Right cardiac atrium (tissue), 5 donors: ENCODE measurements around the gene PFKFB4. TPM values are rescaled to one million over a fixed set of nuclear protein-coding genes. Genes with fewer than 3 reads are reported as not detected.
"Not testable (repeated sequence)": the region's sequence is repeated elsewhere in the genome, so short reads cannot be mapped to it uniquely, and the experiment has no call there.

Experiments used
- ATAC-seq, 2 donors: fragments of 200-7000 bp; cut with Tn5 transposase; one replicate each; pipeline versions ENCODE4 v1.8.0 to v1.9.1; 2020; ENCODE audit warnings: moderate library complexity in 2 of 2, mild to moderate bottlenecking in 1 of 2
- DNase-seq, 3 donors: peaks; one replicate each; pipeline ENCODE4 v3.0.0-alpha.2; 2020
- H3K27ac ChIP-seq: one replicate; pipeline ENCODE4 v1.5.1; 2013; ENCODE audit warnings: mild to moderate bottlenecking, low read length, control low read depth, moderate library complexity
- H3K27me3 ChIP-seq: one replicate; pipeline ENCODE4 v1.6.1; 2013; ENCODE audit not compliant: control insufficient read depth, insufficient read depth
- H3K4me1 ChIP-seq: one replicate; pipeline ENCODE4 v1.6.1; 2013; ENCODE audit warnings: low read length; ENCODE audit not compliant: control insufficient read depth, insufficient read depth
- H3K4me3 ChIP-seq: one replicate; pipeline ENCODE4 v1.5.1; 2013; ENCODE audit warnings: low read length, control low read depth
- H3K9me3 ChIP-seq: one replicate; pipeline ENCODE4 v1.6.1; 2013; ENCODE audit warnings: low read length; ENCODE audit not compliant: control insufficient read depth
- WGBS: extraction: QIAGEN DNeasy Blood & Tissue Kit; methylation state at CpG from one replicate; pipeline ENCODE4 v1.1.7; 2013; 5-methylcytosine and 5-hydroxymethylcytosine counted together
- intact Hi-C, 4 donors: fragments of 100-400 bp; cut with DNase I; formaldehyde crosslinking; loops; one replicate each; pipeline versions ENCODE4 v1.11.0 to v1.14.0; 2022 to 2023
- polyA plus RNA-seq: library from polyadenylated mRNA; stranded (reverse); fragments of 200-250 nt; gene quantifications from one replicate; pipeline ENCODE4 v1.2.3, GENCODE V29; 2013
- total RNA-seq, 4 donors: library from RNA; stranded (reverse); fragmentation: NEBNext Ultra II Directional; extraction: Animal tissue kit (Norgen Biotek cat#: 25700); gene quantifications; one replicate each; pipeline ENCODE4 v1.2.1, GENCODE V29; 2021
- donor health status: healthy with polysubstance abuse.
- donor health status: DM: no; HTN: yes; CAD: no.
- donor health status: DM: no; HTN: no; CAD: no.
- donor health status: DM: no; HTN: yes; CAD: no; lungs with severe emphysema.
- donor health status: DM: yes; HTN: yes; CAD: no.

Gene PFKFB4
- total and polyA plus RNA-seq, 5 donors = 0.75 to 2.7 (median 2.0) TPM

- no peaks in the 10 kb centered on the region for H3K27me3 ChIP-seq
- ATAC-seq = no peak
- DNase-seq = peak in 1 of 3 donors; percentile 14
- H3K27ac ChIP-seq = no peak overlapping the region
- intact Hi-C loops = loop anchor here in 3 of 4 donors (10.0 kb wide), 1 partner anchor 269 kb away; no protein-coding TSS in a partner anchor
- H3K9me3 ChIP-seq = no peaks in the 10 kb centered on the region
- H3K4me1 ChIP-seq = peaks cover 4% of the 10 kb centered on the region
- H3K4me3 ChIP-seq = no peak overlapping the region
- 90% methylated on average over 5 of the region's 5 CpGs for WGBS
These were observed 12.5 kb downstream of the PFKFB4 start for GRCh38 chr3:48544141-48544540.

DNA sequence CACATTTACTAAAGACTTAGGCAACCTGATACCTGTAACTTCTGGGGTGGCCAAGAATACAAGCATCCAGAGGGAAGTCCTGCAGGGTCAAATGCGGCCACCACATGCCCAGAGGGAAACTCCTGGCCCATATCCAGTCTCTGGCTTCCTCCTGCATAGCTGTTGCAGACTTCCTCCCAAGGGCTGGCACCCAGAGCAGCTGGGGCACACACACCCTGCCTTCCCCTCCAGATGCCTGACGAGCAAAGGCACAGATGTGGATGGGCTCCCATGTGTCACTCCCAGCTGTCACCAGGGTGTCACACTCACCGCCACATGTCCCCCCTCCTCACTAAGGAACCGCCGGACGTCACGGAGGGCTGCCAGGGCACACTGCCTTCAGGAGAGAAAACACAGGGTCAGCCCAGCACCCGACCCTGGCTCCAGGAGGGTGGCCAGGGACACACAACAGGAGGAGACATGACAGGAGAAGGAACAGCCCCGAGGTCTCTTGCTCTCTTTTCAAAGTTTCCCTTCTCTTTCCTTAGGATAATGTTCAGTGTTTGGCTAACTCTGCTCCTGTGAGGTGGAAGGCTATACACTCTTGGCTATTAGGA, 13.2 kb downstream of the PFKFB4 start:
- Histone ChIP-seq H3K27ac (no peak overlapping the region), H3K4me3 (no peak overlapping the region), H3K27me3 (no peaks in the 10 kb centered on the region), H3K9me3 (no peaks in the 10 kb centered on the region), H3K4me1 (peaks cover 4% of the 10 kb centered on the region)
- intact Hi-C loops = loop anchor here in 3 of 4 donors (10.0 kb wide), 1 partner anchor 269 kb away; no protein-coding TSS in a partner anchor
- WGBS = 40% methylated on average over 9 of the region's 9 CpGs
- ATAC-seq (peak; percentile 53 to 72), DNase-seq (peak in 2 of 3 donors; percentile 67 to 71)

- intact Hi-C loops = no loop called here
- ATAC-seq = no peak
- H3K27ac ChIP-seq = no peak overlapping the region
- WGBS = 90% methylated on average over 12 of the region's 12 CpGs
- H3K9me3 ChIP-seq = no peaks in the 10 kb centered on the region
- no peaks in the 10 kb centered on the region for H3K27me3 ChIP-seq
- peak in 1 of 3 donors; percentile 40 for DNase-seq
- H3K4me3 ChIP-seq = no peak overlapping the region
- peaks cover 4% of the 10 kb centered on the region for H3K4me1 ChIP-seq
These were observed 18.2 kb downstream of the PFKFB4 start for GRCh38 chr3:48538451-48538850.

DNA sequence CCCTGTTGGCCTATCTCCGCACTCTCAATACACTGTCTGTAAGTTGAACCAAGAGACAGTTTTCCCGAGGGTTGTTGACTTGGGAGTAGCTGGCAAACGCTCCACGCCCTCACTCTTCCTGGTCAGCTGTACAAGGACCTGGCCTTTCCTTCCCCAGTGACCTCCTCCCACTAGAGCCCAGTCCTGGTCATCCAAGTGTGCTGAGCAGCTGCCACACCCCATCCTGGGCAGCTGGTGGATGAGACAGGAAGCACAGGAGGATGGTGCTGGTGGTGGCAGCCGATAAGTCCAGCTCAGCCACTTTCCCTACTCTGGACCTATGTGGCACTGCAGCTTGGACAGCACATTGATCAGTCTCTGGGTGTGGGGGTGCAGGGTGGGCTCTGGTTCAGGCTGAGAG, 19.8 kb downstream of the PFKFB4 start:
- WGBS = 76% methylated on average over 5 of the region's 5 CpGs
- DNase-seq (peak in 1 of 3 donors; percentile 12), ATAC-seq (peak; percentile 40 to 52)
- Histone ChIP-seq H3K27me3 (no peaks in the 10 kb centered on the region), H3K4me3 (no peak overlapping the region), H3K4me1 (no peaks in the 10 kb centered on the region), H3K9me3 (no peaks in the 10 kb centered on the region), H3K27ac (no peak overlapping the region)
- intact Hi-C loops = no loop called here

DNA sequence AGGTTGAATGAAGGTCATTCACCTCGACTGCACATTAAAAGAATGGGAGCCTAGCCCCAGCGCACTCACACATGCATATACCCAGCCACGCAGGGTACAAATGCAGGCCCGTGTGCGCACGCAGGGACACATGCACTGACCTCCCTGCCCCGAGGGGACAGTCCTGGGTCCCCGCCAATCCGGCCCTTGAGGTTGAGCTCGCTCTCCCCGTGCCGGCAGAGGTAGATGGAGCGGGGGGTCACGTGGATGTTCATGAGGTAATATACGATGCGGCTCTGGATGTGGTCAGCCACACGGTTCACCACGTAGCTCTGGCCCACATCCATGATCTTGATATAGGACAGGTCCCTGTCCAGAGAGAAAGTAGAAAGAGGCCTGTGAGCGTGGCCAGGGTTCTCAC, 20.5 kb downstream of the PFKFB4 start:
- no peaks in the 10 kb centered on the region for H3K9me3 ChIP-seq
- no peak overlapping the region for H3K4me3 ChIP-seq
- DNase-seq (peak in 1 of 3 donors; percentile 53), ATAC-seq (no peak)
- WGBS = 93% methylated on average over 19 of the region's 19 CpGs
- H3K27me3 ChIP-seq = no peaks in the 10 kb centered on the region
- H3K4me1 ChIP-seq = no peaks in the 10 kb centered on the region
- intact Hi-C loops = no loop called here
- H3K27ac ChIP-seq = no peak overlapping the region

GRCh38 chr3:48535578-48535977, 21.0 kb downstream of the PFKFB4 start:
- peak in 1 of 2 donors; percentile 27 for ATAC-seq
- Histone ChIP-seq H3K4me3 (no peak overlapping the region), H3K27ac (no peak overlapping the region), H3K9me3 (no peaks in the 10 kb centered on the region), H3K4me1 (no peaks in the 10 kb centered on the region), H3K27me3 (no peaks in the 10 kb centered on the region)
- DNase-seq = no peak
- intact Hi-C loops = no loop called here
- WGBS = 93% methylated on average over 4 of the region's 4 CpGs

DNA sequence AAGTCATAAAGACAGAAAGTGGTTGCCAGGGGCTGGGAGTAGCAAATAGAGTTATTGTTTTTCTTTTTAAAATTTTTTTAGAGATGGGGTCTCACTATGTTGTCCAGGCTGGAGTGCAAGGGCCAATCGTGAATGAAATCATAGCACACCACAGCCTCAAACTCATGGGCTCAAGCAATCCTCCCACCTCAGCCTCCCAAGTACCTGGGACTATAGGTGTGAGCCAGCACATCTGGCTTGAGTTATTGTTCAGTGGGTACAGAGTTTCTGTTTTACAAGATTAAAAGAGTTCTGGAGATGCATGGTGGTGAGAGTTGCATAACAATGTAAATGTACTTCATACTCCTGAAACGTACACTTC, 23.6 kb downstream of the PFKFB4 start:
- H3K9me3 ChIP-seq = no peaks in the 10 kb centered on the region
- H3K4me3 ChIP-seq = no peak overlapping the region
- DNase-seq = no peak
- intact Hi-C loops = no loop called here
- H3K4me1 ChIP-seq = no peaks in the 10 kb centered on the region
- 89% methylated on average over 2 of the region's 2 CpGs for WGBS
- no peak for ATAC-seq
- H3K27ac ChIP-seq = no peak overlapping the region
- H3K27me3 ChIP-seq = no peaks in the 10 kb centered on the region

- no peak for ATAC-seq
- H3K27ac ChIP-seq = no peak overlapping the region
- H3K4me1 ChIP-seq = no peaks in the 10 kb centered on the region
- 87% methylated on average over 6 of the region's 6 CpGs for WGBS
- no peak for DNase-seq
- H3K27me3 ChIP-seq = no peaks in the 10 kb centered on the region
- intact Hi-C loops = no loop called here
- no peaks in the 10 kb centered on the region for H3K9me3 ChIP-seq
- H3K4me3 ChIP-seq = no peak overlapping the region
These were observed 24.2 kb downstream of the PFKFB4 start for GRCh38 chr3:48532271-48532976.

DNA sequence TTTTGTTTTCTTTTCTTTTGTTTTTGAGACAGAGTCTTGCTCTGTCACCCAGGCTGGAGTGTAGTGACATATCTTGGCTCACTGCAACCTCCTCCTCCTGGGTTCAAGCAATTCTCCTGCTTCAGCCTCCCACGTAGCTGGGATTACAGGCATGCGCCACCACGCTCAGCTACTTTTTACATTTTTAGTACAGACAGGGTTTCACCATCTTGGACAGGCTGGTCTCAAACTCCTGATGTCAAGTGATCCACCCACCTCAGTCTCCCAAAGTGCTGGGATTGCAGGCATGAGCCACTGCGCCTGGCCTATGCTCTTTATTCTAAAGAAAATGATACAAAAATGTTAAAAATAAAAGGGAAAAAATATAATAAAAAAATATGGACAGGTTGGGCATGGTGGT, 25.9 kb downstream of the PFKFB4 start:
- H3K4me3 ChIP-seq, H3K27me3 ChIP-seq, H3K27ac ChIP-seq, H3K9me3 ChIP-seq, ATAC-seq, DNase-seq, H3K4me1 ChIP-seq, intact Hi-C loops: not testable (repeated sequence)
- WGBS = 96% methylated on average over 4 of the region's 4 CpGs

GRCh38 chr3:48528754-48529153, 27.8 kb downstream of the PFKFB4 start:
- no peaks in the 10 kb centered on the region for H3K4me1 ChIP-seq
- no peaks in the 10 kb centered on the region for H3K9me3 ChIP-seq
- H3K27ac ChIP-seq = no peak overlapping the region
- no peaks in the 10 kb centered on the region for H3K27me3 ChIP-seq
- ATAC-seq (no peak), DNase-seq (no peak)
- no peak overlapping the region for H3K4me3 ChIP-seq
- intact Hi-C loops = no loop called here
- 79% methylated on average over 3 of the region's 3 CpGs for WGBS

DNA sequence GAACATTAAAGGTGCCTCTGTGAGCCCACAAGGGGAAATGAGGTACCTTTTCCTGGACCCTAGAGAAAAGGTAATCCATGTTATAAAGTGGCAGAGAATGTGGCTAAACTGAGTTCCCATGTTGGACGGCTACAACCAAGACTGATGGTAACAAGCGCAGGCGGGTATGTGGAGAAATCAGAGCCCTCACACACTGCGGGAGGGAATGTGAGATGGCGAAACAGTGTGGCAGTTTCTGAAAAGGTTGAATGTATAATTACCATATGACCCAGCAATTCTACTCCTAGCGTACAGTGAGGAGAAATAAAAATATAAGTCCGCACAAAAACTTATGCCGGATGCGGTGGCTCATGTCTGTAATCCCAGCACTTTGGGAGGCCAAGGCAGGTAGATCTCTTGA, 28.6 kb downstream of the PFKFB4 start:
- Histone ChIP-seq H3K9me3 (no peaks in the 10 kb centered on the region), H3K27me3 (no peaks in the 10 kb centered on the region), H3K4me1 (no peaks in the 10 kb centered on the region), H3K4me3 (no peak overlapping the region), H3K27ac (no peak overlapping the region)
- 89% methylated on average over 9 of the region's 9 CpGs for WGBS
- no peak for DNase-seq
- intact Hi-C loops = no loop called here
- ATAC-seq = no peak
